Dermis microvascular lymphatic vessel endothelial cell (primary cell): ENCODE measurements around the gene PHACTR3. TPM values are rescaled to one million over a fixed set of nuclear protein-coding genes. Genes with fewer than 3 reads are reported as not detected.

Experiments
- DNase-seq, 2 donors: peaks; one replicate each; pipeline versions ENCODE4 v3.0.0 to v3.0.0-alpha.2; 2010; ENCODE audit warnings: low read depth in 2 of 2
- total RNA-seq: library from RNA; depleted of rRNA; stranded (reverse); fragments of >200 nt; gene quantifications from 2 replicates; pipeline ENCODE4 v1.2.1, GENCODE V29; 2014

The PHACTR3 gene
- total RNA-seq, 1 donor from 2014 or later, result 2.4 TPM

DNA sequence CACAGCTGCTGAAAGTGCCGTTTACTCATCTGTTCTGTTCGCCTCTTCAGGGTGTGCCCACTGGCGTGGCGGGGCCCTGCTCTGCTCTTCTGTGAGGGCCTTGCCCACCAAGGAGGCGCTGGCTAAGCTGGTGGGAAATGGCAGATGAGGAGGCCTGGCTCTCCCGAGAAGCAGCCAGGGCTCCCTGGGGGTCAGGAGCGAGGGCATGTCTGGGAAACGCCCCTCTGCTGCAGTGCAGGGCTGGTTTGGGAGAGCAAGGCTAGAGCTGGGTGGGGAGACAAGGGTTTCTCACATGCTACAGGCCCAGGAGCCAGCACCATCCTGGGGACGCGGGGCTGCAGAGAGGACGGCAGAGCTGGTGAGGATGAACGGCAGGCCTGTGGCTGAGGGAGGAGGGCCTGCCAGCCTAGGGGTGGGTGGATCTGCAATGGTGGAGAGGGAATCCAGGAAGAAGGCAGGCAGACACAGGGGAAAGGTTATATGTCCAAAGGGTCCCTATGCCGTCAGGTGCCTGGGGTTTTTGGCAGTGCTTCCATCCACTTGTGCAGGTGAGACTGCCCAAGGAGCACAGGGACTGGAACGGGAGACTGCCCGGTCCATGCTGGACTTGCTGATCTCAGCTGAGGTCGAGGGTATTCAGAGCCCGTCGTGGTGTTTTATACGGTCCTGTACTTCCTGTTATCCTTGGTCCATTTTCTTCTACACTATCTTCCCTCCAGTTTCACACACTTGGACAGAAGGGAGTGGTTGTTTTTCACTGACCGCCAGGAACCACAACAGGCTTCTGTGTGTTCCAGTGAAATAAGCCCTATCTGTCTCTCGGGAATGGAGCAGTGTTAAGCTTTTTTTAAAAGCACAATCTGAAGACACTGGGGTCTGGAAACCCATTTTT lies 209.9 kb downstream of the PHACTR3 start:
- no peak for DNase-seq

- no peak for DNase-seq
Observed at GRCh38 chr20:59814840-59815340, 210.6 kb downstream of the PHACTR3 start.

GRCh38 chr20:59816146-59816738 lies 211.9 kb downstream of the PHACTR3 start:
- no peak for DNase-seq

GRCh38 chr20:59817406-59817805 lies 213.1 kb downstream of the PHACTR3 start:
- no peak for DNase-seq

DNA sequence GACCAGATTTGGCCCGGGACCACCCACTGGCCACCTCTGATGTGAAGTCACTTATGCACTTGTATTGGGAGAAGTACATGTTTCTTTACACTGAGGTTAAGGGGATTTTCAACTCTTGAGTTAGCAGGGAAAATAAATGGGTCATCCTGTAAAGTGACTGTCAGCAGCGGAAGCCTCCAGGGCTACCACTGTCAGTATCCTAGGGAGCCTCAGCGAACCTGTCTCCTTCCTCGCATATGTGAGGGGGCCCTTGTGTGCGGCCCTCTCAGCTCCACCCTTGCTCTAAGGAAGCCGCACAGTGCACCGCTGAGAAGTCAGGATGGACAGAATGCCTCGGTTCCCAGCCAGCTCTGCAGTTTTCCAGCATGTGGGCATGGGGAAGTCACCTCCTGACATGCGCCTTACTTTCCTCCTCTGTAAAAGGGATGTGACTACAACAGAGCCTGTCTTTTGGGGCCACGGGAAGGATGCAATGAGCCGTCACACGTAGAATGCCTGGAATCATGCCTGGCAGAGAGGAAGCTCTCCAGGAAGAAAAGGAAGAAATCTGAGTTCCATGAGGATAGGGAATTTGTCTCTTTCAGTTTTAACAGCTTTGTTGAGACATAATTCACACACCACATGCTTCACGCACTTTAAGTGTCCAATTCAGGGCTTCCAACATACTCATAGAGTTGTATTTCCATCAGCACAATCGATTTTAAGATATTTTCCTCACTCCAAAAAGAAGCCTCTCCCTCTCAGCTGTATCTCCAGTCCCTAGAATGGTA lies 213.7 kb downstream of the PHACTR3 start:
- no peak for DNase-seq

GRCh38 chr20:59818911-59819310 lies 214.6 kb downstream of the PHACTR3 start:
- no peak for DNase-seq

DNA sequence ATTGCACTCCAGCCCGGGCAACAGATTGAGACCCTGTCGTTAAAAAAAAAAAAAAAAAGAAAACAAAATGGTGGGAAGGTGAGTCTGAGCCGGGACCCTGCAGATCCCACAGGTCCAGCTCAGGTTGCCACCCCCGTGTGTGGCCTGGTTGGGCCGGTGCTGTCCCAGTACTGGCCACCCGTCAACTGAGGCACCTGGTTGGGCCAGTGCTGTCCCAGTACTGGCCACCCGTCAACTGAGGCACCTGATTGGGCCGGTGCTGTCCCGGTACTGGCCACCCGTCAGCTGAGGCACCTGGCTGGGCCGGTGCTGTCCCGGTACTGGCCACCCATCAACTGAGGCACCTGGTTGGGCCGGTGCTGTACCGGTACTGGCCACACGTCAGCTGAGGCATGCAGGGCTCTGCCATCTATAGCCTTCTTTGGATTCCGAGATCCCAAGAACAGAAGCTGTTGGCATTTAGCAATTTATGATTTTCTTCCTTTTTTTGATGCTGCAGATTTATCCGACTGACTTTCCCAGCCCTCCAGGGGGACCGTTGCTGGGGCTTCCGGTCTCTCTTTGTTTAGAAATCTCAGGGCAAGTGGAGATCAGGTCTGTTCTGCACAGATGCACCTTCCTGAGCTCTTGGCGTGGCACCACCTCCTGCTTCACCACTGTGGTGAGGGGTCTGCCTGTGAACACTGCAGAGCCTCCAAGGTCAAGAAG lies 215.3 kb downstream of the PHACTR3 start:
- DNase-seq, result no peak

DNA sequence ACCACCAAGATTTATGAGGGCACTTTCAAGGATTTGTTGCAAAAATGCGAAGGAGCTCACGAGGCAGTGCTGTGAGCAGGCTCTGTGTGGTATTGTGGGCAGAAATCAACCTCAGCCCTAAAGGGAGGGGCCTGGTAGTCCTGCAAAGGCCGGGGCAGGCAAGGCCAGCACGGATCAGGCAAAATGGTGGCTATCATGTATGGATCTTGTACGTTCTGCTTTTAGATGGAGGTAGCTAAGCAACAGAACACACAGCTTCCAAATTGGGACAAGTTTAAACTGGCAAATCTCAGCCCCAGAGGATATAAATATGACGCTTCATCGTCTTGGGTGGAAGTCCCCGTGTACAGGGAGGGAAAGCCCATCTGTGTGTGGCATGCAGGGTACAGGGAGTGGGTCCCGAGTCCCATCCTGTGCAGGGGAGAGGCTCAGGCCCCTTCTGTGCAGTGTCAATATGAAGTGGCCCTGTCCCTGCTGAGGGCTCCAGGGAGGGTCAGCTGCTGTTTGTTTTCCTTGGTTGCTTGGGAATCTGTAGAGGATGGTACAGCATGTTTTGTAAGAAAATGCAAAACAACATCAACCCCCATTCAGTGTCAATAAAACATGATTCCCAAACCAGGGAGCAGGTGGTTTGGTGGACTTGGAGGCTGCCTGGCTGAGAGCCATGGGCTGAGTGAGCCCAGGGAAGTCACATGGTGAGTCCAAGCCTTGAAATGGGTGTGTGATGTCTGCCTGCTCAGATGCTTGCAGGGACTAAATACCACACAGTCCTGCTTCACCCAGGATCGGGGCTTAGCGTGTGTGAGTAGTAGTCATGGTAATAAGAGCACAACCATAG lies 216.1 kb downstream of the PHACTR3 start:
- no peak for DNase-seq

GRCh38 chr20:59821201-59821600 lies 216.9 kb downstream of the PHACTR3 start:
- no peak for DNase-seq

GRCh38 chr20:59821788-59822187 lies 217.4 kb downstream of the PHACTR3 start:
- DNase-seq, result no peak

DNA sequence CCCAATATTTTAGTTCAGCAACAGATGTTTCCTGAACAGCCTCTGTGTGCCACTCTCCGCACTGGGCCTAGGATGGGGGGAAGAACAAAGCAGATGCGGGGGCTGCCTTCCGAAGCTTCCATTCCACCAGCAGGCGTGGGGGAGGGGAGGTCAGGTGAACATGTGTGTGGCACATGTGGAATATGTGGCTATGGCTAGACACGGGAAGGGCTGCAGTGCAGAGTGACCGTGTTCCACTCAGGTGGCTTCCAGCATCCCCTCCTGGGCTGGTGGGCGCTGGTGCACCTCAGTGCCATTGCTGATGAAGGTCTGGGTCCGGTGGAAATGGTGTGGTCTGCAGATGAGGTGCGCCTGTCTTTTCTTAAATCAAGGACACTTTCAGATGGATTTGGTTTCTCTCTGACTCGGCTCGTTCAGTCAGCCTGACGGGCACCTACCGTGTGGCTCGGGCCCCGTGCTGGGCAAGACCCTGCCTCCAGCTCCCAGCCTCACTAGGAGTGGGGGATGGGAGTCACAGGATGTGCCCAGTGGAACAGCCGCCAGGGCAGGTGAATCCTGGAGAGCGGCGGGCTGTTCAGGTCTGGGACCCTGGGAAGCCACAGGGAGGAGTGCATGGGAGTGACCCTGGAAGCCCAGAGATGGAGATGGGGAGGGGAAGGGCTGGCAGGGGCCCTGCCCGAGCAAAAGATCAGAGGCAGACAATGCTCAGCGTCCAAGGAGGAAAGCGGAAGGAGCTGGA lies 218.1 kb downstream of the PHACTR3 start:
- no peak for DNase-seq

DNA sequence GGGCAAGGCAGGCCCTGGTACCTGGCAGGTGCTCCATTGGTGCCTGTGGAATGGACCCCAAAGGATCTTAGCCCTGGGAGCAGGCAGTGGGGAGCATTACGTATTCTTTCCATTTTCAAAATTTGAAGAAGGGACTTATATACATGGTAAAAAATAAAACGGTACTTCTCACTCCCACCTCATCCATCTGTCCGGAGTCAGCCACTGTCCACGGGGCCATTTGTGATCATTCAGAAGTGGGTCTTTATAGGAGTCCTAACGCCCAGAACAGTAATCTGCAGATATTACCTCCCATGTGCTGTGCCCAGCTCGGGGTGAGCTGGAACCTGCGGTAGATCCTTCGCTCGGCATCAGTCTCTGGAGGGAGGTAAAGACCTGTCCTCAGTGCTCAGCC lies 218.7 kb downstream of the PHACTR3 start:
- no peak for DNase-seq

DNA sequence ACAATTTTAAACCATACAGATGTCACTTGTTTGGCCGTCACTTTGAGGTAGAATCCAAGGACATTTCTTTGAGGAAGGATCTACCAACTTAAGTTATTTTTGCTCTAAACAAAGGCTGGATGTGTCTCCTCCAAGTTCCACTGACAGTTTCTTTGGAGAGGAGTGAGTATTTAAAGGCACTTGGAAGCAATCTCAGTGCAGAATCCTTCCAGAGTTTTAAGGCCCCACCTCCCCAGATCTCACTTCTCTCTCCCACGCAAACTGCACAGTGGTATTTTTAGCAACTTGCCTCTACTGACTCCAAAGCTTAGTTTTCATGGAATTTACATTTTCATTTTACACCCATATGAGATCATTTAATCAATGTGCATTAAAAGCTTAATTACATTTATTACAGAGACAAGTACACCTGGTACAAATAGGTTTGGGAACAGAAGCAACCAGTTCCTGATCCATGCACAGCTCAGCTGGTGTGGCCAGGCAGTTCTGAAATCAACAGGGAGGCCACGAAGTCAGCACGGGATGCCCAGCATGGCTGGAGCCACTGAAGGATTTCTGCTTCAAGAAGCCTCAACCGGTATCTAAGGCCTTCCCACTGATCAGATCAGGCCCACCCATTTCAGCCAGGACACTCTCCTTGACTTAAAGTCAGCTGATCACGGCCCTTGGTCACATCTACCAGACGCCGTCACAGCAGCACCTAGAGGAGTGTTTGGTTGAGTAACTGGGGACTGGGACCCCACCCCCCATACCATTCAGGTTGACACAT lies 219.3 kb downstream of the PHACTR3 start:
- DNase-seq, result no peak

DNA sequence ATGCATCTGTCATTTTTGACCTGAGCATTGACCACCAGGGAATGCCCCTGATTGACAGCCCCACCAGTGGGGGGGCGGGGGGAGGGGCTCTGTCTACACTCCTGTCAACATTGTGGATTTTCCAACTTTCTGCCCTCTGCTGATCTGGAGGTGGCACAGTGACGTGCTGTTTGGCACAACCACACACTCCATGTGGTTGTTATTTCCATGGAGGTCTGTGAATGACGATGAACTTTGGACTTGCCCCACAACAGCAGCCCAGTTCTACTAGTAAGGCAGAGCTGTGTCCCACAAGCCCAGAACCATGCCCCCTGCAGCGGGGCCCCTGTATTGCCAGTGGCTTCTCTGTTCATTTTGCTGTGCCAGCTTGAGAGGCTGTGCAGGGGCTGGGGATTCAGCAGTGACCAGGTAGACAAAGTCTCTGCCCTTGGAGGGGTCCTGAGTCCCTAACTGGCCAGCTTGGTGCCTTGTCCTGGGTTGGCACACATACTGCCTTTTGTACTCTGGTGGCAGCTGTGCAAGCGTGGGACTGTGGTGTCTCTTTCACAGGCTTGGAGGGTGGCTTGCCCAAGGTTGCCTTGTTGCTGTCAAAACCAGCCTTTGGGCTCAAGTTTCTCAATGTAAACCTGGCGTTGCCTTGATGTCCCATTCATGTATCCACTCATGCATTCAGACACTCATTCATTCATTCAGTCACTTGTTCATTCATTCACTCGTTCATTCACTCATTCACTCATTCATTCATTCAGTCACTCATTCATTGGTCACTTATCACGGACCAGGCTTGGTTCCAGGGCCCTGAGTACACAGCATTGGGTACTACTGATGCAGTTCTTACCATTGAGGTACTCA lies 220.6 kb downstream of the PHACTR3 start:
- DNase-seq, result no peak

DNA sequence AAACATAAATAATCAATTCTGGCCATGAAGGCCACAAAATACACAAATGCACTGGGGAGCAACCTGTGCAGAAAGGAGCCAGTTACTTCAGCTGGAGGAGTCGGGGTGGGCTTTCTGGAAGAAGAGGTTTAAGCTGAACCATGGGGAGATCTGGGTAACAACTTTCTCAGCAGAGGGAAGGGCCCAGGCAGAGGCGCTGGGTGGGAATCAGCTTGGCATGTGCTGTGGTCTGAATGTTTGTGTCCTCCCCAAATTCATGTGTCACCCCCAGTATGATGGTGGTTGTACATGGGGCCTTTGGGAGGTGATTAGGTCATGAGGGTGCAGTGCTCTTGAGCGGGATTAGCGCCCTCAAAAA lies 221.2 kb downstream of the PHACTR3 start:
- no peak for DNase-seq

GRCh38 chr20:59825944-59826759 lies 221.8 kb downstream of the PHACTR3 start:
- no peak for DNase-seq
